ENCODE results near the gene SARDH. TPM values are rescaled to one million over a fixed set of nuclear protein-coding genes. Genes with fewer than 3 reads are reported as not detected.
"Not testable (repeated sequence)": the region's sequence is repeated elsewhere in the genome, so short reads cannot be mapped to it uniquely, and the experiment has no call there.

The SARDH gene
- total RNA-seq, 1 experiment from 2014 or later, result 0.66 TPM

DNA sequence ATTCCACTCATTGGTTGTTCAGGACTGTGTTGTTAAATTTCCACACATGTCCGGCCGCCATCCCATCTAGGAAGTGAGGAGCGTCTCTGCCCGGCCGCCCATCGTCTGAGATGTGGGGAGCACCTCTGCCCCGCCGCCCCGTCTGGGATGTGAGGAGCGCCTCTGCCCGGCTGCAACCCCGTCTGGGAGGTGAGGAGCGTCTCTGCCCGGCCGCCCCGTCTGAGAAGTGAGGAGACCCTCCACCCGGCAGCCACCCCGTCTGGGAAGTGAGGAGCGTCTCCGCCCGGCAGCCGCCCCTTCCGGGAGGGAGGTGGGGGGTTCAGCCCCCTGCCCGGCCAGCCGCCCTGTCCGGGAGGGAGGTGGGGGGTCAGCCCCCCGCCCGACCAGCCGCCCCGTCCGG is 6.4 kb upstream of the SARDH start:
- DNase-seq, result not testable (repeated sequence)

DNA sequence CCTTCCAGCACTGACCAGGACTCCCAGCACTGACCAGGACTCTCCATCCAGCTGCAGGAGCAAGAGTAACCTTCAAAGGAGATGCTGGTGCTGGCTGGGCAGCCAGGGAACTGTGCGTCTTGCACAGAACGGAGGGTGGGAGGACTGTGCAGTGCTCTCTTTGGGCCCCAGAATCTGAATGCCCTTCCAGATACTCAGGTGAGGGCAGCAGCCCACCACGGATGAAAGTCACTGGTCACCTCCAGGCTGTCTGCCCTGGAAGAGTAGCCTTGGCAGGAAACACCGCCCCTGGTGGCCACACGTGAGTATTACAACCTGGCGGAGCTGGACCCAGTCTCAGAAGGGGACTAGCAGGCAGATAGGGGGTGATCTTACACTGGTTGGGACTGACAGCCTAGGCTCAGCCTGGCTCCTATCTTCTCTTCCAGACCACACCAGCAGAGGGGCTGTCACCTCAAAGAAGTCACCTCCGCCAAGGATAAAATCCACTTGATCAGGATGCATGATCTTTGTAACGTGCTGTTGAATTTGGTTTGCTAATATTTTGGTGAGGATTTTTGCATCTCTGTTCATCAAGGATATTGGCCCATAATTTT is 4.8 kb upstream of the SARDH start:
- no peaks in the 10 kb centered on the region for H3K36me3 ChIP-seq
- H3K4me3 ChIP-seq, result no peak overlapping the region
- peaks cover 7% of the 10 kb centered on the region; the same call in 1 of the 2 replicates for H3K9me3 ChIP-seq
- H3K27me3 ChIP-seq, result peaks cover 9% of the 10 kb centered on the region; the same call in 1 of the 2 replicates
- peak; percentile 58 for DNase-seq

More for the DNA sequence above, 6.4 kb upstream of the SARDH start:
- not testable (repeated sequence) for H3K4me3 ChIP-seq, H3K27me3 ChIP-seq, H3K36me3 ChIP-seq
- H3K9me3 ChIP-seq, result peaks cover 13% of the 10 kb centered on the region

DNA sequence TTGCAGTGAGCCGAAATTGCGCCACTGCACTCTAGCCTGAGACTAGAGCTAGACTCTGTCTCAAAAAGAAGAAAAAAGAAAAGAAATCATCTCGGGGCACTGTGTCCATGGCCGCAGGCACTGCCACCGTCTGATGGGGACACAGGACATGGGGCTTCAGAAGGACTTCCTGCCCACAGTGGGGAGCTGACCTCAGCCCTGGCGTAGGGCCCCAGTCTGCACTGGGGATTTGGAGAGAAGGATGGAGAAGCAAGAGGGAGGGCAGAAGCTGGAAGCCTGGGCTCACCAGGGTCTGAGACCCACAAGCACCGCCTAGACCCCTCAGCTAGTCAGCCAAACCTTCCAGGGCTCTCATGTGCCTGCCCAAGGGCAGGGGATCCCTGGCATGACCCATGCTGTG is 4.1 kb upstream of the SARDH start:
- Histone ChIP-seq H3K9me3 (peaks cover 5% of the 10 kb centered on the region; the same call in 1 of the 2 replicates), H3K36me3 (no peaks in the 10 kb centered on the region), H3K4me3 (no peak overlapping the region), H3K27me3 (peaks cover 9% of the 10 kb centered on the region; the same call in 1 of the 2 replicates)
- DNase-seq, result no peak

DNA sequence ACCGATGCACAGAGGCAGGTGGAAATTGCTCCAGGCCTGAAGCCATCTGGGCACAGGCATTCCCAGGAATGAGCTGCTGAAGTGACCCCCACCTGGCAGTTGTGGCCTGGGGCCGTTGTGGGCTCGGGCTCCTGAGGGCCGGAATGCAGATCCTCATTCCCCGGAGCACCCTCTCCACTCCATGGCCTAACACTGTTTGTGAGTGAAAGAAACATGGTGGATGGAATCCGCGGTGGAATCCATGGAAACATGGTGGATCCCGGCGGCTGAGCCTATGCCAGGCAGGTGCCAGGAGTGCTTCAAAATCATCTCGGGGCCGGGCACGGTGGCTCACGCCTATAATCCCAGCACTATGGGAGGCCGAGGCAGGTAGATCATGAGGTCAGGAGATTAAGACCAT is 3.6 kb upstream of the SARDH start:
- no peaks in the 10 kb centered on the region for H3K36me3 ChIP-seq
- H3K9me3 ChIP-seq, result peaks cover 4% of the 10 kb centered on the region; the same call in 1 of the 2 replicates
- H3K27me3 ChIP-seq, result peaks cover 9% of the 10 kb centered on the region; the same call in 1 of the 2 replicates
- no peak overlapping the region for H3K4me3 ChIP-seq
- DNase-seq, result no peak

DNA sequence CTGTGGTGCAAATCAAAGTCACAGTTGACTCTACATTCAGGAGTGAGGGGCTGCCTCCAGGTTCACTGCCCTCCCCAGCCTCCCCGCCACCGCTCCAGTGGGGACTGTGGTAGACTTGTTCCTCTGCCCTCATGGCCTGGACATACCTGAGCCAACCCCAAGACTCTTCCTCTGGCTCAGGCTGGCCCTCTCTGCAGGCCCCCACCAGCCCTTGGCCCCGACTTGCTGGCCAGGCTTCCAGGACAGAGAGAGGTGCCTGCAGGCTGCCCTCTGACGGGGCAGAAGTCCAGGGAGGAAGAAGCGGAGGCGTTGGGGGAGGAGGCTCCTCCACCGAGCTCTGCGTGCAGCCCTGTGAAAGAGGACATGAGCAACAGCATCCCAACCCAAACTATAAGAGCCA is 2.8 kb upstream of the SARDH start:
- Histone ChIP-seq H3K27me3 (peaks cover 9% of the 10 kb centered on the region; the same call in 1 of the 2 replicates), H3K9me3 (no peaks in the 10 kb centered on the region), H3K36me3 (no peaks in the 10 kb centered on the region), H3K4me3 (no peak overlapping the region)
- no peak for DNase-seq

DNA sequence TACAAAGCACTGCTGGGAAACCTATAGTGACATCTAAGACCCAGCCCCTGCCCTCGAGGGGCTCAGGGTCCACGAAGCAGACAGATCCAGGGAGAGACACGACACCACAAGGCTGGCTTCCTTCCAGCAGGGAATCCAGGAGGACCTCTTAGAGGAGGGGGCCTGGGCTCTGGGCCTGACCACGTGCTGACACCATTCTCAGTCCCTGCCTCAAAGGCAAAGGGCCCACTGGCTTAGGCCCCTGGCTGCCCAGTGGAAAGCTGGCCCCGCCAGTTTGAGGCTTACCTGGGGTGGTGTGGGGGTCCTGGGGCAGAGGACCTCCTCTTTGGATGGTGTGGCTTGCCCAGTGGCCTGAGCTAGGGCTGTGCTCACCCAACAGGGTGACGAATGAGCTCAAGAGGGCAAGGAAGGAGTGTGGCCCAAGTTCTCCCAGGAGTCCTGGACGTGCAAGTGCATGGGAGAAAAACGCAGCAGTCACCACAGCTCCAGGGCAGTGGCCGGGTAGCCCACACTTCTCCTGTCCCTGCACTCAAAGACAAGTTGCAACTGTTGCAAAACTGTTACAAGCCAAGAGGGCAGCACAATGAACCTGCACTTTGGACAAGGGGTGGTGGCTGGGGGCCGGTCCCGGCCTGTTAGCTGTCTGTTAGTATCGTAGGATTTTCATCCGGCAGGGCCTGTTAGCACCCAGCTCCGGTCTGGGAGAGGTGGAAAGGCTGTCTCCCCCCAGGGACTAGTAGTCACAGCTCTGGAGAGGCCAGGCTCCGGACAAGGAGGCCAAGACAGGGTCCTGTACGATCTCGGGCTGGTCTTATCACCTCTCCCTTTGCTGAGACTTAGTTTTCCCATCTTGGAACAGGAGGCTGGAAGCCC is 1.5 kb upstream of the SARDH start:
- DNase-seq, result no peak
- no peak overlapping the region for H3K4me3 ChIP-seq
- peaks cover 9% of the 10 kb centered on the region; the same call in 1 of the 2 replicates for H3K27me3 ChIP-seq
- no peaks in the 10 kb centered on the region for H3K36me3 ChIP-seq
- H3K9me3 ChIP-seq, result no peaks in the 10 kb centered on the region

DNA sequence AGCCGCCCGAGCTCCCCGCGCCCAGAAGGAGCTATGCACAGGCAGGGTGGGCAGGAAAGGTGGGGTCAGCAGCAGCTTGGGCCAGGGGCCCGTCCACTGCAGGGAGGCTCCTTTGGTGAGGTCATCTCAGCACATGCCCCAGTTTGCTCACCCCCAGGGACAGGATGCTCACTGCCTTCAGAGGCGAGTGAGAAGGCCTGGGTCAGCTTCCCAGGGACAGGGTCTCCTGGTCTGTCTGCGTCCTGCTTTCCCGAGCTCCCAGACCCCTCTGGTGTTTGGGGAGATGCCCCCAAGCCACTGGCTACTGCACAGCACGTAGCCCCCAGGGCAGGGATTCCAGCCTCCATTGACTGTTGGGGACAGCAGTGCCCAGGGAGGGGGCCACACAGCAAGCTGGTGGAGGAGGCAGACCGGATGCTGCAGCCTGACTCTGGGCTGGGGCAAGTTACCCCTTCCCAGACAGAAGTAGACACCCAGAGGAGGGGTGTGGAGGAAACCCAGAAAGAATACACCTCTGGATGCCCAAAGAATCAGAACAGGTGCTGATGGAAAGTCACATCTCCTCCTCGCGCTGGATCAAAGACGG is 581 bp upstream of the SARDH start:
- Histone ChIP-seq H3K36me3 (no peaks in the 10 kb centered on the region), H3K27me3 (peaks cover 4% of the 10 kb centered on the region; the same call in 1 of the 2 replicates), H3K9me3 (no peaks in the 10 kb centered on the region), H3K4me3 (no peak overlapping the region)
- no peak for DNase-seq

DNA sequence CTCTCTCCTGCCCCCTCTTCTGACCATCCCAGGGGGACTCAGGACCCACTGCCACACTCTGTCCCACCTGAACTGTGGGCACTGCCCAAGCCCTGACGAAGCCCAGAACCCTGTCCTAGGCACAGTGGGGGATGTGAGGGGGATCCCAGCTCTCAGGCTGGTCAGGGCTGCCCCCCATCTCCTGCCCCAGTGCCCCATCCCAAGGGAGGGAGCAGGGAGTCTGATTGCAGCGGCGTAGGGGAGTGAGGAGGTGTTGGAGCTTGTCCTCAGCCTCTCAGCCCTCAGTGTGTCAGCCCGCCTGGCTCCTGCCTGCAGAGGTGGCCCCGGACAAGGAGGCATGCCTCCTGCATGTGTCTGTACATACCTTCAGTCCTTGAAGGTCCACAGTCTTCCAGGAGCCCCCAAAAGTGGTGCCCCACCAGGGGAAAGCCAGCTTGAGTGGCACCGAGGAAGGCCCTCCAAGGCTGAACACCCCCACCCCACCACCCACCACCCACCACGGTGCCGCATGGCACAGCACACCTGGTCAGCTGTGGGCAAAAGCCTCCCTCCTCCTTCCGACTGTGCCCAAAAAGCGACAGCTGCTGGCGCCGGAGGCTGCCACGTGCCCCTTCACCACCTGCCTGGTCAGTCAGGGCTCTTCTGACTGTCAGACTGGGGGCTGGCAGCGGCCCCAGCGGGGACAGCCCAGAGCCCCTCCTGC is 930 bp downstream of the SARDH start:
- H3K9me3 ChIP-seq, result no peaks in the 10 kb centered on the region
- no peaks in the 10 kb centered on the region for H3K36me3 ChIP-seq
- DNase-seq, result no peak
- no peak overlapping the region for H3K4me3 ChIP-seq
- no peaks in the 10 kb centered on the region for H3K27me3 ChIP-seq

DNA sequence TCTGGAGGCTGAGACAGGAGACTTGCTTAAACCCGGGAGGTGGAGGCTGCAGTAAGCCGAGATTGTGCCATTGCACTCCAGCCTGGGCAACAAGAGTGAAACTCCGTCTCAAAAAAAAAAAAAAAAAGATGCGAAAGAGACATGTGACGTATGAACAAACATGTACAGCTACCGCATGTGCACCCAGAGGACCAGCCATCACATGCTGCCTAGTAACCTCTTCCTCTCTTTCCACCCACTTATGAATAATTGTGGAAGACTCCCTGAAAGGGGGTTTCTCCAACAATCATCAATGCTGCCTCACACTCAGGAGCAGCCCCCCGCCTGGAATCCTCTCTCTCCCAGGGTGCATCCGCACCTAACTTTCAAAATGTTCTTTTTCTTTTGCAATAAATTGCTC is 2.2 kb downstream of the SARDH start:
- H3K36me3 ChIP-seq, result no peaks in the 10 kb centered on the region
- no peak for DNase-seq
- H3K9me3 ChIP-seq, result no peaks in the 10 kb centered on the region
- no peaks in the 10 kb centered on the region for H3K27me3 ChIP-seq
- no peak overlapping the region for H3K4me3 ChIP-seq

DNA sequence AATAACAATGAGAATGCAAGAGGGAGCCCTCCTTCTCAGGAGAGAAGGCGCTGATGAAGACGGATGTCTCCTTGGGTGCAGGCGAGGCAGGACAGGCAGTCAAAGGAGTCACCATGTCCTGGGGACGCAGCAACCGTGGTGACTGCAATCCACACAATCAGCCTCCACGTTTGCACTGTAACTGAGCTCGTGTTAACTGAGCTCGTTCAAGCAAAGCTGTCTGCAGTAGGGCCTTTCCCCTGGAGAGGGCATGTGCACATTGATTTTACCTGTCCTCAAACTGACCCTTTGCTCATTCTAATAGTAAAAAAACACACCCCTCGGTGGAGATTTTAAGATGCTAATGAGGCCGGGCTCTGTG is 2.8 kb downstream of the SARDH start:
- DNase-seq, result no peak
- H3K36me3 ChIP-seq, result no peaks in the 10 kb centered on the region
- no peaks in the 10 kb centered on the region for H3K9me3 ChIP-seq
- H3K27me3 ChIP-seq, result no peaks in the 10 kb centered on the region
- H3K4me3 ChIP-seq, result no peak overlapping the region

DNA sequence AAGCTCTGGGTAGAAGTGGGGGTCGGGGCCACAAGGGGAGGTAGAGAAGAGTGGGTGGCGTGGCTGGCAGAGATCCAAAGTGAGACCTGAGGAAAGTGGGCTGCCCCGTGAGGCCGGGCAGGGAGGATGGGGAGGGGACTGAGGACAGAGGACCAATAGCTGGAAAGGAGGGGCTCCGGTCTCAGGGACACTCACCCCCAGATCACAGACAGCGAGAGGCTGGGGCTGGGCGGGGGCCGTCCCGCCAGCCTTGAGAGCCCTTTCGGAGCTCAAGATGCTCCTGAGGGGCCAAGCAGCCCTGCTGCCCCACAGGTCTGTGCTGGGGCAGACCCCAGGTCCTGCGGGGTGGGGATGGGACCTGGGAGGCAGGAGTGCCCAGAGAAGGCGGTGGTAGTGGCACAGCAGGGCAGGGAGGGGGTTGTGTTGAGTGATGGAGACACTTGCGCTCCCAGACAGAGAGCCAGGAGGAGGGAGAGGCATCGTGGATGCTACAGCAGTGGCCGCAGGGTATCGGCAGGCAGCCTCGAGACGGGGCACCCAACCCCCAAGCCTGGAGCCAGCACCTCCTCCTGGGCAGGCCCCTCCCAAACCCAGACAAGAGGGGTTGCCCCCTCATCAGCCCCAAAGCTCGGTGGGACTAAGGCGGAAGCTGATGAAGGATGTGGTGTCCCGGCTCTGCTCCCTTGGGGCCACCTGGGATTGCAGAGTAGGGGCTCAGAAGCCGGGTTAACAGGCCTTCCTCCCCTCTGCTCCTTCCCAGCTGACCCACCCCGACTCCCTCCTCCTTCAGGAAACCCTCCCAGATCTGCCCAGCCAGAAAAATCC is 3.4 kb downstream of the SARDH start:
- no peak for DNase-seq
- Histone ChIP-seq H3K9me3 (no peaks in the 10 kb centered on the region), H3K36me3 (no peaks in the 10 kb centered on the region)

DNA sequence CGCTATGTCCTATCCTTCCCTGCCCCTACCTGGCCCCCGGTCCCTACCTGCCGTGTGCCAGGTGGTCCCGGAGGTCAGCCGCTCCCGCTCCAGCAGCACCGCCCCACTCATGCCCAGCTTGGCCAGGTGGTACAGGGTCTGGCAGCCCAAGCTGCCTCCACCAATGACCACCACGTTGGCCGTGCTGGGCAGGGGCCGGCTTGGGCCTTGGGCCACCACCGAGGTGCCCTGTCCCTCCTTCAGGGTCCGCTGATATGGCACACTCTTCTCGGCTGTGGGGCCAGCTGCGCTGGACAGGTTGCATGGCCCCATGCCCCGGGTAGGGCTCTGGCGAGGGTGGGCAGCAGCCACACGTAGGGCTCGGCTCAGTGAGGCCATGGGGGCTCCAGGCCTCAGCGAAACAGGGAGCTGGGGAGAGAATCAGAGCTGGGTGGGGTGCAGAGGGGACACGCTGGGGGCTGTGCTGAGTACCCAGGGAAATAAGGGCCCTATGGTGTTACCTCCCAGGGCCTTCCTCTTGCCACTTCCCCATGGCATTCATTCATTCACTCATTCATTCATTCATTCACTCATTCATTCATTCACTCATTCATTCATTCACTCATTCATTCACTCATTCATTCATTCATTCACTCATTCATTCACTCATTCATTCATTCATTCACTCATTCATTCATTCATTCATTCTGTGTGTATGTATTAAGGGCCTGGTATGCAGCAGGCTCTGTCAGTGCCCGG is 4.2 kb downstream of the SARDH start:
- H3K27me3 ChIP-seq, result no peaks in the 10 kb centered on the region; the same call in 1 of the 2 replicates
- H3K4me3 ChIP-seq, result no peak overlapping the region
- no peak for DNase-seq
- H3K9me3 ChIP-seq, result no peaks in the 10 kb centered on the region
- no peaks in the 10 kb centered on the region for H3K36me3 ChIP-seq

More for the DNA sequence above, 3.4 kb downstream of the SARDH start:
- no peak overlapping the region for H3K4me3 ChIP-seq
- no peaks in the 10 kb centered on the region for H3K27me3 ChIP-seq

DNA sequence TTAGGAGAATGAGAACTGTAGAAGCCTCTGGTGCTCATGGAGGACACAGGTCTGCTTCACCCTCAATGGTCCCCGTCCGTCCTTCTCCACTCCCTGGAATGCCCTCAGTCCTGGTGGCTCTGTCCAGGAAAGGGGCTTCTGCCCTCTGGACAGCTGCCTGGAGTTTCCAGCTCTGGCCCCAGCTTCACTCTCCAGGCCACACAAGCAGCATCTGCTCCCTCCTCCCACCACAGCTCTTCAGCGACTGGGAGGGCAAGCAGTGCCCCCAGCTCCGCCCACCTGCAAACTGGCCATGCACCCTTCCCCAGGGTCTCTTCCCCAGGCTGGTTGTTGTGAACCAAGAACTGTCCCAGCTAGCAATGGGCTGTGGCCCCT is 4.7 kb downstream of the SARDH start:
- Histone ChIP-seq H3K27me3 (no peaks in the 10 kb centered on the region; the same call in 1 of the 2 replicates), H3K4me3 (no peak overlapping the region), H3K9me3 (no peaks in the 10 kb centered on the region), H3K36me3 (no peaks in the 10 kb centered on the region)
- DNase-seq, result no peak

DNA sequence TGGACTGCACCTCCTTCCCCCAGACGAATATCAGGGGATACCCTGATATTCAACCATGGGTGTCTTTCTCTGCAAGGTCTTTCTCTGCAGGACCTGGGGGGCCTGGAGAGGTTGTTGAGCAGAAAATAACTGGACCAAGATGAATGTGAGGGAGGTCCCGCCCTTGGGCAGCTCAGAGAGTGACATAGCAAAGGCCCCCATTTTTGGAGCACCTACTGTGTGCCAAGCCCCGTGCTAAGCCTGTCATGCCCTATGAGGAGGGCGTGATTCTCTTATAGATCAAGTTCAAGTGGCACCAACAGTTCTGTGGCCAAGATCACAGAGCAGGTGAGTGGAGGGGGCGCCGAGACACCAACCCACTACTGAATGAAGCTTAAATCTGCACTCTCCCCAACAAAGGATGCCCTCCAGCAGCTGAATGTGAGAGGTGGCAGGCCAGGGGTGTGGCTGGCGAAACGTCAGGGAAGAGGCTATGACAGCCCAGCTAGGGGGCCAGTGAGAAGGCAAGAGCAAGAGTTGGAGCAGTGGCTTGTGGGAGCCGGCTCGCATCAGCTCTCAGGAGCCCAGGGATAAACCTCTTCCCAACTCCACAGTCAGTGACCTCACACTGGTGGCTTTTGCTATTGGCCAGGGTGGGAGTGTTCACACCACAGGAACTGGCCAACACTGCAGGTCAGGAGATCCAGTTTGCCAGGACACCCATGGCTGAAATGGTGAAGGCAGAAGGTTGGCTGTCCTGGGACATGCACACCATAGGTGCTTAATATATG is 5.3 kb downstream of the SARDH start:
- H3K27me3 ChIP-seq, result no peaks in the 10 kb centered on the region; the same call in 1 of the 2 replicates
- no peak overlapping the region for H3K4me3 ChIP-seq
- no peaks in the 10 kb centered on the region for H3K36me3 ChIP-seq
- DNase-seq, result no peak
- no peaks in the 10 kb centered on the region for H3K9me3 ChIP-seq
